Activated naive CD4-positive, alpha-beta T cell treated with anti-CD3 and anti-CD28 coated beads, Interleukin-2, amount 50 U/mL, for 16 hours (primary cell): Measurements from ENCODE around the gene DPH1.
A peak's percentile ranks its signal among the peaks of the same experiment; 100 is the strongest.

Source experiments
- DNase-seq: peaks from one replicate; pipeline ENCODE4 v3.0.0-alpha.2; 2020

The DPH1 gene

GRCh38 chr17:2027528-2028233 is 2.3 kb upstream of the DPH1 start:
- no peak for DNase-seq

GRCh38 chr17:2028234-2028614 is 1.7 kb upstream of the DPH1 start:
- no peak for DNase-seq

GRCh38 chr17:2028737-2029136 is 1.2 kb upstream of the DPH1 start:
- DNase-seq, result no peak

- DNase-seq, result no peak
These were observed 818 bp downstream of the DPH1 start for GRCh38 chr17:2030779-2031163.

GRCh38 chr17:2033153-2033552 is 3.2 kb downstream of the DPH1 start:
- no peak for DNase-seq

GRCh38 chr17:2034157-2034556 is 4.2 kb downstream of the DPH1 start:
- DNase-seq, result no peak

GRCh38 chr17:2034806-2035540 is 5.0 kb downstream of the DPH1 start:
- no peak for DNase-seq

GRCh38 chr17:2035541-2036488 is 5.9 kb downstream of the DPH1 start:
- no peak for DNase-seq

GRCh38 chr17:2037155-2037554 is 7.2 kb downstream of the DPH1 start:
- no peak for DNase-seq

GRCh38 chr17:2040219-2040827 is 10.4 kb downstream of the DPH1 start:
- no peak for DNase-seq

- no peak for DNase-seq
These were observed 11.1 kb downstream of the DPH1 start for GRCh38 chr17:2040942-2041560.

- peak; percentile 97 for DNase-seq
These were observed 11.8 kb downstream of the DPH1 start, which contains the start of gene OVCA2 for GRCh38 chr17:2041561-2042389. OVCA2 (plus strand) TSS chr17:2042022; CDS start chr17:2042048, 26 bp downstream.

GRCh38 chr17:2042390-2042847 is 12.5 kb downstream of the DPH1 start:
- no peak for DNase-seq

- DNase-seq, result no peak
These were observed 13.0 kb downstream of the DPH1 start for GRCh38 chr17:2042933-2043332.

- DNase-seq, result no peak
These were observed 13.8 kb downstream of the DPH1 start for GRCh38 chr17:2043785-2044184.

GRCh38 chr17:2044263-2044894 is 14.4 kb downstream of the DPH1 start:
- DNase-seq, result no peak

GRCh38 chr17:2047590-2047989 is 17.6 kb downstream of the DPH1 start:
- DNase-seq, result no peak

GRCh38 chr17:2048805-2049204 is 18.9 kb downstream of the DPH1 start:
- DNase-seq, result no peak

GRCh38 chr17:2049333-2050299 is 19.7 kb downstream of the DPH1 start:
- DNase-seq, result peak; percentile 90
